HG03159 (cell line): ENCODE measurements around the gene ZNF804B.
"Not testable (repeated sequence)": the region's sequence is repeated elsewhere in the genome, so short reads cannot be mapped to it uniquely, and the experiment has no call there.

Source experiments
- ATAC-seq: cut with Tn5 transposase; IDR thresholded peaks from one replicate; pipeline ENCODE4 v1.9.1; 2021; ENCODE audit warnings: mild to moderate bottlenecking, moderate library complexity; ENCODE audit not compliant: unreplicated experiment

Gene ZNF804B

DNA sequence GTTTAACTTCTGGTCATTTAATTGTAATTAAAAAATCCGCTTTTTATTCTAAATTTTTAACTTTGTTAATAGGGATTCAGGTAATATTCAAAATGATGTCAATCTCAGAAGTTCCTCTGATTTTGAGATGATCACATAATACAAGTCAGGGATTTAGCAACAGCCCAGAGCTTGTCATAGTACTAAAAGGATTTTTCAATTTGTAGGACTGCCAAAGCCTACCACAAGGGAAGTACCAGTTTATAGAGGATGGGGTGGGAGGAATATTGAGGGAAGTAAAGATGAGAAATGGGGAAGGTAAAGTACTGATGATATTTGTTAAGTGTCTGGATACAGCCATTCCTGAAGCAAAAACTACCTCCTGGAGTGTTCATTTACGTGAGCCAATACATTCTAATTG, 314.3 kb downstream of the ZNF804B start:
- ATAC-seq = no peak

DNA sequence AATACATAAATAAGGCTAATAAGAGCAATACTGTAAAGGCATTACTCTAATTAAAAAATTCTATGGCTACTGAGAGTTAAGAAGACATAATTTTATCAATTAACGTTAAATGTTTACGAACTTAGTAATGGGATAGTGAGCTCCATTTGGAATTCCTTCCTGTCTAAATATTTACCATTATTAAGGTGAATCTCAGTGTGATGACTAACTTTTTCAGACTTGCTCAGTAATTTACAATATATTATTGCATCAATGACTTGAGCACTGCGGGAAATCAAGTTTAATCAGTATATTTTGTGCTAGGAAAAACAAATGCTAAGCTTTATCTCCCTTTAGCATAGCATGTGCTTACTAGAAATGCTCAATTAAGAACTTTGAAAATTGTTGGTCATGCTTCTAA, 318.5 kb downstream of the ZNF804B start:
- ATAC-seq = no peak

DNA sequence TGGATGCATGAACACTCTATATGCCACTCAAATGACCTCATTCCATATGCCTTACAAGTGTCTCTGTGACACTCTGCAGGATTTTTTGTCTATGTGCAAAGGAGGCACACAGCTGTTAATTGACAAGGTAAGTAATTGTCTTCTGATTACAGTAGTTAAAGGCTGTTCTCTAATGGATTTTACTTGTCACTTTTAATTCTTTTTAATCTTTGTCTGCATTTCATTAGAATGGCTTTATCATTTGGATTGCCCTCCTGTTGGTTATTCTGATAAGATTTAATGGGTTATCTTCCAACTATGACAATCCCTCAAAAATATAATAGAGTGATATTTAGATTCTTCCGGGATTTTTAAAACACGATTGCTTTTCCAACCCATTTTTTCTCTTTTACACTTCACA, 326.1 kb downstream of the ZNF804B start:
- no peak for ATAC-seq

DNA sequence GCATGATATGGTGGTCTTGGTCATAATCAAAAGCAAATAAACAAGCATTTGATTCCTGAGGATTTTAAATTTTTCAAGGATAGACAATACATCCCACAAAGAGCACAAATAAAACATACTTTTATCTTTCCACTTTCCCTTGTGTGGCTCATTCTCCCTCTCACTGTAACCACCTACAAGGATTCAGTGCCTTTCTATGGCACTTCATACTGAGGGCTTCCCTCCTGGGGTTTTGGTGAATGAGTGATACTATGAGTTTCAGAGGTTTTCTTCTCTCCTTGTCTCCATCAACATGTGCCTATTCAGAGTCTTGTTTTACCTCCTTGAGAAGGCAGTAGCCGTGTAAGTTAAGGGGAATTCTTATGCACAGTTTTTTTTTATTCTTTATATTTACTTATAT, 332.1 kb downstream of the ZNF804B start:
- ATAC-seq = no peak

DNA sequence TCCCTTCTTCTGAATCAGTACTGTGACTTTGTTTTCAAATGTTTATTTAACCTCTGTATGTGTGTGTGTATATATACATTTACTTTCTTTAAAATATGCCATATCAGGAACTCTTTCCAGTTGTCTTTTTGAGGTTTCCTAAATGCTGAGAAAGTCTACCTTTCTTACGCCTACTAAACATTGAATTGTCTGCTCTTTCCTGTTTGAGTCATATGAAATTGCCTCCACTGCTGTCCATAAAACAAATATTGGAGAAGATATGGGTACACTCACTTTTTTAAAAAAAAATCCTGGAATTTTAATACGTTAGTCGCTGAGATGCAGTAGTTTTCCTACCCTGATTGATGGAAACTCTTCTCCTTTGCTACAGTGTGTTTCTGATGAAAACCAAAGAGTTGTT, 334.8 kb downstream of the ZNF804B start:
- ATAC-seq = no peak

DNA sequence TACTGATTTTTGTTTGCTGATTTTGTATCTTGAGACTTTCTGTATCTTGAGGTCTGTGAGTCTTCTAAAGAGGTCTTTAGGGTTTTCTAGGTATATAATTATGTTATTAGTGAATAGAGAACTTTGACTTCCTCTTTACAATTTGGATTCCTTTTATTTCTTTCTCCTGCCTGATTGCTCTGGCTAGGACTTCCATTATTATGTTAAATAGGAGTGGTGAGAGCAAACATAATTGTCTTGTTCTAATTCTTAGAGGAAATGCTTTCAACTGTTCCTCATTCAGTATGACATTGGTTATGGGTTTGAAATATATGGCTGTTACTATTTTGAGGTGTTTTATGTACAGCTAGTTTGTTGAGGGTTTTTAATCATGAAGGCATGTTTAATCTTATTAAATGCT, 344.1 kb downstream of the ZNF804B start:
- ATAC-seq = no peak

DNA sequence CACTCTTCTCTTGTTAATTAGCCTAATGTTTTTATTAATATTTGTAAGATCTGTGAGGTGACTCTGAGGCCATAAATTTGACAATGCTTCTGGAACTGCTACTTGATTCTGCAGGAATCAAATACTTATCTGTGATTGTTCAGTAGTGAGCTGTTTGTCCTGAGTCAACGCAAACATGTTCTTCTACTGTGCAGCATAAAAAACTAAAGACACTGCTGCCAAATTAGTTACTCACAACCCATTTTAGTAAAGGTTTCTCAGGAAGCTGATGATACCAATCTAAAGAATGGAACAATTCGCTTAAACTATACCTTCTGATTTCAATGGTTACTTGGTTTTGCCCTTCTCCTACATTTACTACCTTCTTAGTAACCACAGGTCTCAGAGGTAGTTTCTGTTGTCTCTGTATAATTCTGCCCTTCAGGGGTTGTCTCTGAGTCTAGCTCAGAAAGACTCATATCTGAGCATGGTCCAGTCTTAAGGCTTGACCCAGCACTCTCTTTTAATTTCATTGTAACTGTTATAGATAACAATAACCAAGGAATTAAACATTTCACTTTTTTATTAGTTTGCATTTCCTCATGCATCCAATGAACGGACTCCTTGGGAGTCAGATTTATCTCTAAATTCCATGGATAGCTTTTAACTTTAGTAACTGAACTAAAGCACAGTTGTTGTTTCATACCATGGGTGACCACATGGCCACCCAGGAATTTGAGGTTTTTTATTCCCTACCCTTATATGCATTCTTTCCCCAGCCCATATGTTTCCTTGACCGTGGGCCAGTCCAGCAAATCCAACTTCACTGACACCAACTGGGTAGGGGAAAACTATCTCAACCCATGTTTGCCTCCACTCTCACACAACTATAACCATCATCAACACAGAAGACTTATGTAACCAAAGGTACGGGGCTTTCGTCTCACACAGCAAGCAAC, 345.5 kb downstream of the ZNF804B start:
- ATAC-seq = no peak

DNA sequence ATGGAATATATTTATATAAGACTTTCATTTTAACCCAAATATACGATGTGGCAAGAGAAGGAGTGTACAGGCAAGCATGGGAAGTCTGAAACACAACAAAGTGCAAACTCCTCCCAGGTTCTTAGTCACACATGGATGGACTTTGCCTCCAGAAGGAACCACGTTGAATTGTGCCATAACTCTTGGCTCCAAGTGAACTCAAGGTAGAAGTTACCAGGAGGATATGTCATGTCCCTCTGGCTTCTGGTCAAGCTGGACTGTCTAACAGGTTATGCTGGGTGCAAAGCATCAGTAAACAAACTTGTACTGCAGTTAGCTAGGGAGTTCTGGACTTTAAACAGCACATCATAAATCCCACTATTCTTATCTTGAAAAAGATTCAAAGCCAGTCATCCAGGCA, 364.4 kb downstream of the ZNF804B start:
- no peak for ATAC-seq

DNA sequence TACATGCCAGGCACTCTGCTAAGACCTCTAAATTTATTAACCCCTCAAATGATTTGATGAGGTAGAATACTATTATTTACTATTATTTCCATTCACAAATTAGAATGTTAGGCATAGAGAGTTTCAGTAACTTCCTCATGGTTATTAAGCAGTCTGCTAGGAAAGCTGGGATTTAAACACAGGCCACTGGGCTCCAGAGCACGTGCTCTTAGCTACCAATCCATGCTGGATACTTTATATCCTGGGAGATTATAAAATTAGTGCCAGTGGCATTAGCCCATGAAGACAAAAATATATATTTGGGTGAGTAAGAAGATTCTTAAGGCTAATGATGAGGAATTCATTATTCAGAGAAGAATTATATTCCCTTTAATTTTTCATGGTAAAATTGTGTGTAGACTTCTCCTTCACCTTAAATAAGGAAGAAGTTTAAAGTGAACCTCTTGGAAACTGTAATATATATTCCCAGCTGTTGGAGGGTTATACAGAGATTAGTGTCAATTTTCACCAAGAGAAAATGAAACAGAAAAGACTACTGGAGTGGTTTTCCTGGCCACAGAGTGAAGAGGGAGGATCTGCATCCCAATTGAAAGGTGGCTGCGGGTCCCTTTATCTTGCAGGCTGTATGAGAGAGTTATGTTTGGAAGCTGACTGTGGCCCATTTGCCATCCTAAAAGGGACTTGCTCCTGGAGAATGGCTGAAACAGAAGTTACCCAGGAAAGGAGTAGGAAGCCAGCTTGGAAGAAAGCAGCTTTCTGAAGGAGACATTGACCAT, 370.3 kb downstream of the ZNF804B start:
- ATAC-seq = no peak

DNA sequence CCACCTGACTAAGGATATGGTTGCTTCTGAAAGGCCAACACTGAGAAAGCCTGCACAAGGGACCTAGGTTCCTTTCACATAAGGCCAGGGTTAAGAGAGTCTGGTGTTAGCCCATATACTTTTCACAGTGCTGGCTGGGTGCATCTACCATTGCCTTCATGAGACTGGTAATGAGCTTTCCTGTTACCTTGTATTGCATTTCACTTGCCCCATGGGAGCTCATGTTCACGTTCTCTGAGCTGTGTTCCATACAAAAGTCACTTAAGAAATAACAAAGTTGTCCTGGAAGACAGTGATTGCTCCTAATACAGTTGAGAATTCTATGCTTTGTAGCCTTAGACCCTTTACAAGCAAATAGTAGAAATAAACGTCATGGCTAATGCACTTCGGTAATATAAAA, 373.9 kb downstream of the ZNF804B start:
- no peak for ATAC-seq

DNA sequence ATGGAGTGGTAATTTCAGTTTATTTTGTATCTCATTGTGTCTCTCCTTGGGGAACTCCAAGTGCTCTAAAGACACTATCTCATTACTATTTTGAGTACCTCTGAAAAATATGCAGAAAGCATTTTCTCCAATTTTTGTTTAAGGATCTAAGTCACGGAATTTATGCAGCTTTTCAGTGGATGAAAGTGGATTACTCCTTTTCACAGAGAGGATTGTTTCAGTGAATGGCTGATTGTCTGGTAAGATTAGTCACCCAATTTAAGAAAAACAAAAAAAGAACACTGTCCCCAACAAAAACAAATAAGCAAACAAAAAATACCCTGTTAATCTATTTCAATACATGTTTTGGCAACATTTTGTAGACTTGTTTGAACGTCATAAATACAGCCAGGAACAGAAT, 374.3 kb downstream of the ZNF804B start:
- ATAC-seq = no peak

DNA sequence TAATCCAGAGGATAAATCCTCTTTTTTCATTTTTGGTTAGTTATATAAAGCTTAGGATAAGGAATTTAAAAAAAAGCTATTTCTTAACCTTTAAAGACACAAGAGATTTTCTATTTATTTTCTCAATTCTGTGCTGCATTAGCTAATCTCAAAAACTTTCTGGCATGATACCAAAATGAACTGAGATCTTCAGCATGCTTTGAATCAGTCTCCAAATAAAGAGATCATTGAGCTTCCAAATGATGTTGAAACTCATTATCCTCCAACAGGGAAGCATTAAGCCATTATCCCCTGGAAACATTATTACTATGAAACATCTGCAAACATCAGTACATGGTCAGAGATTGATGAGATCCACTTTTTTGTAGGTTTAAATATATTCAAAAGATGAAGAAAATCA, 386.3 kb downstream of the ZNF804B start:
- no peak for ATAC-seq

DNA sequence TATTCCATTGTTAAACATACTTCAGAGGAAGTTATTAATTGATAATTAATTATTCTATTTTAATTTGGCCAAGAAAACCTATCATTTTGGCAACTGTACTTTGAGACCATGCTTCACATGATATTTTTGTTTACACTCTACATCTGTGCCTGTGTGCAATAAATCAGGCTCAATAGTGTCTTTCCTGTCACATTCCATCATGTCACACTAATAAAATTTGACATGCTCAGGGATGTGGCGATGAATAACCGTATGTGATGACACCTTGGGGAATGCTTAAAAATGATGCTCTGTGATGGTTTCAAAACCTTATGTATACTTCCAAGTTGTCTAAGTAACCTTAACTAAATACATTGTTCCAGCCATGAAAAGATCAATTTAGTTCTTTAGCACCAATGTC, 400.6 kb downstream of the ZNF804B start:
- no peak for ATAC-seq

DNA sequence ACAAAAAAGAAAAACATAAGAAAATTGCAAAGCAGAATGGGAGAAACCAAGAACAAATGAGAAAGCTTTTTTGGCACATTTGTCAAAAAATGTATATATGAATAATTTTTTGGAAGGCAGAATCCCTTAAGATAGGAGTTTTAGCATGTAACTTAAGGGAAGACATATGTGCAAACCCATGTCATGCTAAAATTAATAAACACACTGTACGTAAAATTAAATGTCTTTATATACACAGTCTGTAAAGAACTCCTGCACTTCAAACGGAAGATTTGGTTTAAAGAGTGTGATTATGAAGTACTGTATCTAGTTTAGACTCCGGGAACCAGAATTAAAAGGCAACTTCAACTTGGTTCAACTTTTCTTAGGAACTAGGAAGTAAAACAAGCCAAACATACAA, 405.9 kb downstream of the ZNF804B start:
- ATAC-seq = no peak

DNA sequence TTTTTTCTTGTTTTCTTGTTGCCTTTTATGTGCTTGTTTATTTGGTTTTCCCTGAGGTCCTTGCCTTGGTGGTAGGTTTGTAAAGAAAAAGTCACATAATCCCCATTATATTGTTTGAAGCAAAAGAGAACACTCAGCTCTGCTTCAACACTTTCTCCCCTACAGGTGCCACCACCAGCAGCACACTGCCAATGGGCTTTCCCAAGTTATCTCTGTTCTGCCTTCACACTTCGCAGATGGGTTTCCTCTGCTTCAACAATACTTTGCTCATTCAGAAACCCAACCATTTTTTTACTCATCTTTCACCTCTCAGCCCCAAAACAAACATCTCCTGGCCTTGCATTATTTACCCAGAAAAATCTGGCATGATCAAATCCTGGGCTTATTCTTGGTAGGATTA, 411.1 kb downstream of the ZNF804B start:
- no peak for ATAC-seq

DNA sequence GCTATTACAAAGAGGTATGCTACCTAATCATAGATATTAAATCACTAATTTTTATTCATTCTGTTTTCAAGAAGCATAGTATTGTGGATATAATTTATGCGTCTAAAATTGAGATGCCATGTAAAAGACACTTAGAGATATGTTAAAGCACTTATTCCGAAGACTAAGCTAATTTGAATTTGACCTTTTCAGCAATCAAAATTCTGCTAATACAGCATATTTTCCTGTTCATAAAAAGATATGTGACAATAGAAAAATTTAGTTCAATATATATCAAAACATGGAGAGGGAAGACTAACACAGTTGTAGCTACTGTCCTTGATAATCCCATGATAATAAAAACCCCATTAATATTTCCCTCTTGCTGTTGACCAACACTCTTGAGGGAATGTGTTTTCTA, 422.6 kb downstream of the ZNF804B start:
- no peak for ATAC-seq

DNA sequence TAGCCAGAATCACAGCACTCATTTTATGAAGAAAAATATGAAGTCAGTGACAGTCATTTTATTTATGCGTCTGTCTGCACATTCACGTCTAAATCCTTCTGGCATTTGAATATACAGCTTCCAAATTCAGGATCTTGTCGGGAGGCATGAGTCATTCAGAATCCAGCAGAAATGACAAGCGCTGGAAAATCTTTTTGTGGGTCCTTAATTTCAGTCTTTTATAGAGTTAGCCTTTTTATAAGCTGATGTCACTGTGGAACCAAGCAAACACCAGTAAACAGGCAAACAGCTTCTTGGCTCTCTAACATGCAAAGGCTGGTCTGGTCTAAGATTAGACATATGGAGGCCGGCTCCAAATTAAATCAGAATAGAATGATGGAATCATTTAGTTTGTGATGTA, 424.2 kb downstream of the ZNF804B start:
- no peak for ATAC-seq

DNA sequence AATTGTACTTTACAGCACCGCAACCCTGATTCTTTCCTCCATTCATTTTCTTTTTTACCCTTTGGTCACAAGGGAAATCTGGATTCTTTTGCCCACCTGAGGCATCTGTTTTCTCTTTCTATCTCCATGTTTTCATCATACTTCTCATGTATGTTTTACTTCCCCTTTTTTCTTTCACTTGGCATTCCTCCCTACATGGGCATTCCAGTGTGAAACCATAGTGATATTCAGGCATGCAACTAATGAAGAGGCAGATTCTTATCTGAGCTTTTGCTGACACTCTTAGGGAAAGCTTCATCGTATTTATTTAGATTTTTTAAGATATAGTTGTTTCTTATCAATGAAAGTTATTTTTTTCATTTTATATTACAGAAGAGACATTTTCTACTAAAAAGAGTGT, 441.3 kb downstream of the ZNF804B start:
- ATAC-seq = no peak

DNA sequence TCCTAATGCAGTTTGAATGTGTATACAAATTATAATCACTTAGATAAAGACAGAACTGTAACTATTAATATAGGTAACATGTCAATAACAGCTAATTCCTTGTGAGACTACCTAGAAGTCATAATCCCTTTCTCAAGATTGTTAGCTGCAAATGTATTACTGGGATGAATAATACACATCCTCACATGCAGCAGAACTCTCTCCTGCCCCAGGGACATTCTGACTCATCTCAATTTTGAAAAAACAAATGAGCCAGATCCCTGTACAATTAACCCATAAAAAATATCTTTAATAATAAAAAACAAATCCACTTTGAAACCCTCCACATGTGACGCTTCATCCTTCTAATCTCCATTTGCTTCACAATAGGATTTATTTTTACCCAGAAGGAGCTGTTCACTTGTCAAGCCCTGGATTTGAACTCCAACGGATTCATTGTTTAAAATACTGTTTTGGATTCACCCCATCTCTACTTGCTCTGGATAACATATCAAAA, 464.4 kb downstream of the ZNF804B start:
- no peak for ATAC-seq

DNA sequence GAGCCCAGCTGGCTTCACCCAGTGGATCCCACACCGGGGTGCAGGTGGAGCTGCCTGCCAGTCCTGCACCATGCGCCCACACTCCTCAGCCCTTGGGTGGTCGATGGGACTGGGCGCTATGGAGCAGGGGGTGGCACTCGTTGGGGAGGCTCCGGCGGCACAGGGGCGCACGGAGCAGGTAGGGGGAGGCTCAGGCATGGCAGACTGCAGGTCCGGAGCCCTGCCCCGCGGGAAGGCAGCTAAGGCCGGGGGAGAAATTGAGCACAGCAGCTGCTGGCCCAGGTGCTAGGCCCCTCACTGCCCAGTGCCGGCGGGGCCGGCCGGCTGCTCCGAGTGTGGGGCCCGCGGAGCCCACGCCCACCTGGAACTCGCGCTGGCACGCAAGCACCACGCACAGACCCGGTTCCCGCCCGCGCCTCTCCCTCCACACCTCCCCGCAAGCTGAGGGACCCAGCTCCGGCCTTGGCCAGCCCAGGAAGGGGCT, 469.2 kb downstream of the ZNF804B start:
- not testable (repeated sequence) for ATAC-seq

DNA sequence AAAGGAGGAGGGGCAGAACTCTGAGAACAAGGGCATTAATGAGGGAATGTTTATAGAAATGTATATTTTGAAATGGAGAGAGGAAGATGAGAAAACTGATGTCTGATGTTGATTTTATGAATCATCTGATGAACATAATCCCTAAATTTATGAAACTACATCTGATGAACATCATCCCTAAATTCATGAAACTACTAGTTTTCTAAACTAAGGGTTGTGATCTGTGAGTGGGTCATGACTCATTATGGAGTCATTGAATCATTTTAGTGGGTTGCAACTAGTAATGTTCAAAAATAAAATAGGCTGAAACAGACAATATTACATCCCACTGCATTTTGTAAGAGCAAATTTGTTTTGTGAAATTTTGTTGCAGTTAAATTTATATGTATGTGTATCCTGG, 478.7 kb downstream of the ZNF804B start:
- no peak for ATAC-seq

DNA sequence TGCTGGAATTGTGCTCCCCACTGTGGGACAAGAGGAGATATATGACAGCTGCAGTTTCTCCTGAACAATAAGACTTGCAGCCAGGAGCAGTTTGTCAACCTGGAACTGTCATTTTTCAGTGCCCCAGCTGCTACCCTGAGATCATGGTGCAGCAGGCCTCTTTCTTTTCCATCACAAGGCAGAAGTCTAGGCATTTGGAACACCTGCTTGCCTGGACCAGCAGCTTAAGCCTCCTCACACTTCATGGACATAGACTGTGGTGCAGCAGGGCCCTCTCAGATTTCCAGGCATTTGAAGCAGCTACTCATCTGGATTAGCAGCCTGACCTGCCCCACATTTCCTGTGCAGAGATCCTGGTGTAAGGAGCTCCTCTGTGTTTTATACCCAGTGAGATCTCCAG, 486.7 kb downstream of the ZNF804B start:
- no peak for ATAC-seq
